Astrocyte (in vitro differentiated cells and primary cell): ENCODE results near the gene SSBP2.

Experiments used
- EZH2 ChIP-seq: IDR thresholded peaks from 2 replicates; pipeline ENCODE4 v1.6.1; 2012; ENCODE audit warnings: mild to moderate bottlenecking, low read length, inconsistent platforms; ENCODE audit not compliant: insufficient read depth
- TF ChIP-seq, protein P1 (sequence below): IDR thresholded peaks from 2 replicates; pipeline ENCODE4 v1.5.1; 2011; ENCODE audit warnings: low read depth, mild to moderate bottlenecking, inconsistent platforms, low read length, moderate library complexity; ENCODE audit not compliant: insufficient read depth

DNA sequence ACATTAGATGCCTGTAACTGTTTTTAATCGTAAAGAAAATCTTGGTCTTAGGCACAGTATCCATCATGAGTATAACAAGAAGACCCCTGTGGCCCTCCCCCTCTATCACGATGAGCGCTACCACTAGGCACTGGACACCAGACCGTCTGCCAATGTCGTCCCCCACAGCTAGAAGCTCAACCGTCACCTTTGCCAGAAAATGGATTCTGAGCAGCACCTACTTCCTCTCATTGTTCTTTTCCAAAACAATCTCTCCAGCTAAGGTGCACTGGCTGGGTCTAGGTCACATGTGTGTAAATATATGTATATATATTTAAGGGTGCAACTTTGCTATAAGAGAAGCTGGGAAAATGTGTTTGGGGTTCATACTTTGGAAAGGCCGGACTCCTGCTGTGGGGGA lies 15.7 kb upstream of the SSBP2 start:
- no peak for TF ChIP-seq EZH2
- TF ChIP-seq, protein P1, sequence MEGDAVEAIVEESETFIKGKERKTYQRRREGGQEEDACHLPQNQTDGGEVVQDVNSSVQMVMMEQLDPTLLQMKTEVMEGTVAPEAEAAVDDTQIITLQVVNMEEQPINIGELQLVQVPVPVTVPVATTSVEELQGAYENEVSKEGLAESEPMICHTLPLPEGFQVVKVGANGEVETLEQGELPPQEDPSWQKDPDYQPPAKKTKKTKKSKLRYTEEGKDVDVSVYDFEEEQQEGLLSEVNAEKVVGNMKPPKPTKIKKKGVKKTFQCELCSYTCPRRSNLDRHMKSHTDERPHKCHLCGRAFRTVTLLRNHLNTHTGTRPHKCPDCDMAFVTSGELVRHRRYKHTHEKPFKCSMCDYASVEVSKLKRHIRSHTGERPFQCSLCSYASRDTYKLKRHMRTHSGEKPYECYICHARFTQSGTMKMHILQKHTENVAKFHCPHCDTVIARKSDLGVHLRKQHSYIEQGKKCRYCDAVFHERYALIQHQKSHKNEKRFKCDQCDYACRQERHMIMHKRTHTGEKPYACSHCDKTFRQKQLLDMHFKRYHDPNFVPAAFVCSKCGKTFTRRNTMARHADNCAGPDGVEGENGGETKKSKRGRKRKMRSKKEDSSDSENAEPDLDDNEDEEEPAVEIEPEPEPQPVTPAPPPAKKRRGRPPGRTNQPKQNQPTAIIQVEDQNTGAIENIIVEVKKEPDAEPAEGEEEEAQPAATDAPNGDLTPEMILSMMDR: no peak
